Epithelial cell of esophagus (primary cell): Measurements from ENCODE around the gene SKOR1.

Experiments
- DNase-seq: peaks from one replicate; pipeline ENCODE4 v3.0.0; 2010; ENCODE audit warnings: low read depth
- H3K4me3 ChIP-seq: 2 replicates; pipeline ENCODE4 v1.5.1; 2011; ENCODE audit warnings: mild to moderate bottlenecking, low read length, control low read depth
- CTCF ChIP-seq: IDR thresholded peaks from 2 replicates; pipeline ENCODE4 v1.5.1; 2011; ENCODE audit warnings: low read depth, mild to moderate bottlenecking, low read length, control low read depth, inconsistent platforms; ENCODE audit not compliant: insufficient read depth; ENCODE audit errors: missing control alignments

The SKOR1 gene

GRCh38 chr15:67784856-67785430 lies 40.4 kb upstream of the SKOR1 start:
- no peak for TF ChIP-seq CTCF

GRCh38 chr15:67785431-67785830 lies 39.9 kb upstream of the SKOR1 start:
- DNase-seq = no peak
- no peak for TF ChIP-seq CTCF
- H3K4me3 ChIP-seq = no peak overlapping the region

More at GRCh38 chr15:67784856-67785430, 40.4 kb upstream of the SKOR1 start:
- H3K4me3 ChIP-seq = no peak overlapping the region
- DNase-seq = no peak

- DNase-seq = no peak
Observed at GRCh38 chr15:67786646-67787045, 38.7 kb upstream of the SKOR1 start.

GRCh38 chr15:67788986-67789385 lies 36.3 kb upstream of the SKOR1 start:
- TF ChIP-seq CTCF = no peak
- no peak overlapping the region for H3K4me3 ChIP-seq
- no peak for DNase-seq

More at GRCh38 chr15:67786646-67787045, 38.7 kb upstream of the SKOR1 start:
- no peak for TF ChIP-seq CTCF
- no peak overlapping the region for H3K4me3 ChIP-seq

GRCh38 chr15:67790610-67791319 lies 34.5 kb upstream of the SKOR1 start:
- no peak overlapping the region for H3K4me3 ChIP-seq
- no peak for DNase-seq
- TF ChIP-seq CTCF = no peak

GRCh38 chr15:67792250-67792942 lies 32.9 kb upstream of the SKOR1 start:
- DNase-seq = no peak
- TF ChIP-seq CTCF = no peak

More at GRCh38 chr15:67792250-67792942, 32.9 kb upstream of the SKOR1 start:
- no peak overlapping the region for H3K4me3 ChIP-seq
